Left lobe of liver (tissue), 2 donors: Measurements from ENCODE around the gene MADD. TPM values are rescaled to one million over a fixed set of nuclear protein-coding genes. Genes with fewer than 3 reads are reported as not detected.

Experiments
- ATAC-seq: fragments of 200-7000 bp; cut with Tn5 transposase; one replicate; pipeline ENCODE4 v1.9.1; 2020; ENCODE audit warnings: mild to moderate bottlenecking, moderate library complexity
- DNase-seq: peaks from one replicate; pipeline ENCODE4 v3.0.0-alpha.2; 2020; ENCODE audit warnings: low spot score
- total RNA-seq: library from RNA; stranded (reverse); gene quantifications from one replicate; pipeline ENCODE4 v1.2.1, GENCODE V29; 2021
- donor health status: DM: no; HTN: no; CAD: no; lungs with moderate emphysema.
- donor health status: DM: no; HTN: yes; CAD: no.

Gene MADD
- 24.4 TPM for total RNA-seq

DNA sequence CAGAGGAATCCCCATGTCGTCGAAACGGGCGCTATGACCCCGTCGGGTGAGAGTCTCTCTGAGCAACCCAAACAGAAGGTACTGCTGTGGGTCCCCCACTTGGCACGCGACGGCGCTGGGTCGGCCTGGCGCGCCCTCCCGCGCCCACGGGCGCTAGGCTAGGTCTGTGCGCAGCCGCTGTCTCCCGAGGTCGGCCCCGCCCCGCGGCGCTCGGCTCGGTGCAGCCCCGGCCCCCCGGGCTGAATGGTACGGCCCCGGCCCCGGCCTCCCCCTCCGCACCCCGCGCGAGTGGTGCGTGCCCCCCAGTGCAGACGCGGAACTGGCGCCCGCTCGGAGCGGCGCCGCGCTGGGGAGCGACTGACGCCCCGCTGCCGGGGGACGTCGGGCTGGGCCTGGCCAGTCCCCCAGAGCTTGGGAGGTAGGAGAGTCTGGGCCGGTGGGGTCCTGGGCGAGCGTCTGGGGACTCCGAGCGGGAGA lies at the start of gene MADD:
MADD (plus strand) TSS at position 305 of the 477 bp plus-strand sequence.
- DNase-seq (peak; percentile 91), ATAC-seq (peak; percentile 87)

DNA sequence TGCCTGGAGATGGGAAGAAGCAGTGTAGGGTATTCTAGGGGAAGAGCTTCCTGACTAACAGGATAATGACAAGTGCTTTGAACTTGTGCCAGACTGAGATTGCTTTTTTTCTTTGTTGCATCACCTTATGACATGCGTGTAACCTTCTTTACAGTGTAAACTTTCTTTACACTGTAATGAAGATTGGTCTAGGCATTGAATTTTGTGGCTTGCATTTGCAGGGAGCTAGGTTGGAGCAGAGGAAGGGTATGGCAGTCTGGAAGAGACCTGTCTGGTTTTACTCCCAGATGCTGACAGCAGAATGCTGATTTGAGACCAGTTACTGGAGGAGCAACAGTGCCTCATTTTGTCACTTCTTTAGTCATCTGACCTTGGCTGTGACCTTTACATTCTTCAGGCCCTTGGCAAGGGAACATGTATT lies 49.5 kb upstream of the MADD start:
- no peak for ATAC-seq

DNA sequence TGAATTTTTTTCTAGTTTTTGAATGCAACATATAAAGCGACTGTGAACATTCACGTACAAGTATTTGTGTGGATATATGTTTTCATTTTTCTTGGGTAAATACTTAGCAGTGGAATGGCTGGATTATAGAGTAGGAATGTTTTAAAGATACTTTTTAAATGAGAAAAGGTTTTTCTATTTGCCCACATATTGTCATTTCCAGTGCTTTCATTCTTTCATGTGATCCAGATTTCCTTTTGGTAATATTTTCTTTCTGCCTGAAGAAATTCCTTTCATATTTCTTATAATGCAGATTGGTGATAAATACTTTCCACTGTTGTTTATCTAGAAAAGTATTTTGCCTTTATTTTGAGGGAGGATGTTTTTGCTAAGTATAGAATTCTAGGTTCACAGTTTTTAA lies 47.2 kb upstream of the MADD start:
- no peak for DNase-seq
- no peak for ATAC-seq

More for the DNA sequence above, 49.5 kb upstream of the MADD start:
- no peak for DNase-seq

DNA sequence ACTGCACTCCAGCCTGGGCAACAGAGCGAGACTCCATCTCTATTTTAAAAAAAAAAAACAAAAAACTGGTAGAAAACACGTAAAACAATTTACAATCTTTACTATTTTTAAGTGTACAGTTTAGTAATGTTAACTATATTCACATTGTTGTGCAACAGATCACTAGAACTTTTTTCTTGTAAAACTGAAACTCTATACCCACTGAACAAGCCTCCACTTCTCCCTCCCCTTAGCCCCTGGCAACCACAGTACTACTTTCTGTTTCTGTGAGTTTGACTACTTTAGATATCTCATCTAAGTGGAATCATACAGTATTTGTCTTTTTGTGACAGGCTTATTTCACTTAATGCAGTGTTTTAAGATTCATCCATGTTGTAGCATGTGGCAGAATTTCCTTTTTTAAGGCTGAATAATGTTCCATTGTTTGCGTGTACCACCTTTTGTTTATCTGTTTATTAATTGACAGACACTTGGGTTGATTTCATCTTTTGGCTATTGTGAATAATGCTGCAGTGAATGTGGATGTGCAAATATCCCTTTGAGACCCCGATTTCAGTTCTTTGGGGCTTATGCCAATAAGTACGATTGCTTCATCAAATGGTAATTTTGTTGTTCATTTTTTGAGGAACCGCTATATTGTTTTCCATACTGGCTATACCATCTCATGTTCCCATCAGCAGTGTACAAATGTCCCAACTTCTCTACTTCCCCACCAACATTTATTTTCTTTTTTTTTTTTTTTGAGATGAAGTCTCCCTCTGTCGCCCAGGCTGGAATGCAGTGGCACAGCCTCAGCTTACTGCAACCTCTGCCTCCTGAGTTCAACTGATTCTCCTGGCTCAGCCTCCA lies 44.2 kb upstream of the MADD start:
- ATAC-seq (no peak), DNase-seq (no peak)

DNA sequence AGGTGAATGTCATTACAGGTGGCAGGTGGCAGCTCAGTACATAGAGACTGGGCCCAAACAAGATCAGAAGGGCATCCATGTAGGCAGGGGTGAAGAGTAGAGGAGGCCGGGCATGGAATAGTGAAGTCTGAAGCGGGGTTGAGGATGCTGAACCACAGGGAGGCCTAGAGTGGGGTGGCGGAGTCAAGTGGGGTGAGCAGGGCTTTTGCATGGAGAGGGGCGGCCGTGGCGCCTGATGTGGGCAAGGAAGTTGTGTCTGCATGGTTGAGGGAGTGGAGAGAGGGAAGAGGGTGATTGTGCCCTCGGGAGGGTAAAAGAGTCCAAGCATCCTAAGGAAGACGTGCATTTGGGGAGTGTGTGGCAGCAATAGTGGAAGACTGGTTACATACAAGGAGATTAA lies 40.8 kb upstream of the MADD start:
- DNase-seq (no peak), ATAC-seq (no peak)

DNA sequence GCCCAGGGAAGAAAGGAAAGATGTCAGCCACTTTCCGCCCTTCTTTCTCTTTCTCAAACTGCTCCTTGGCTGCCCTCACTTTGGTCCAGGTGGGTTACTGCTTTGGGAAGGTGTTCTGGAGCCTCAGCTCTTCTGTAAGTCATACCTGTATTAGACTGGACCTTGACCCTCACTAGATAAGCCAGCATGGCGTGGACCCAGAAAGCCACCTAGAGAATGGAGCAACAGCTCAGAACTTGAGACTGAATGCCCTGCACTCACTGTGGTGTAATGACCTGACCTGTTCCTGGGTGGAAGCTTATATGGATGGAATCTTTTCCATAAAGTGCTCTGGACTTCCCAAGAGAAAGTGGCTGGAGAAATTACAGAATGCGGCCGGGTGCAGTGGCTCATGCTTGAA lies 36.9 kb upstream of the MADD start:
- DNase-seq (peak; percentile 81), ATAC-seq (peak; percentile 64)

DNA sequence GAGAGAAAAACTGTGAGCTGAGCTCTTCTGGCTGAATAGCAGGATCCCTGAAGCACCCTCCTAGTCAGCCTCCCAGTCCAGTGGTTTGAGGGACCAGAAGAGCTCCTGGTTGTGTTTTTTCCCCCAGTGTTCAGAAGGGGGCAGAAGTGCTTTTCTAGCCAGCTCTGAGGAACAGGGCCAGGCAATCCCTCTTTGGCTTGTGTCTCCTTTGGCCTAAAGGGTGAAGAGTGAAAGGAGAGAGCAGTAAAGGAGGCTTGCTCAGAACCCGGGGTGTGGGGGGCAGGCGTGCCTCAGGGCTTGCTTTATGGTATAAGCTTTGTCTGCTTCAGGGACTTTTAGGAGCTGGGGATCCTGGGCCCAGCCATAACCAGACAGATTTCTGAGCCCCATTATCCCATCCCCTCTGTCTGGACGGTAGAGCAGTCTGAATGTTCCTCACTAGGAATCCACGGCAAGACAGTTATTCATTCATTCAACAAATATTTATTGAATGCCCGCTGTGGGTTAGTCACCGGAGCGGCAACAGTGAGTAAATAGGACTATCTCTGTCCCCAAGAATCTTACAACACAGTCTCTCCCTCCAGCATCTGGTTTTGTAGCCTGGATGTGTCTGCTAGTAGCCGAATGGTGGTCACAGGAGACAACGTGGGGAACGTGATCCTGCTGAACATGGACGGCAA lies 35.8 kb upstream of the MADD start:
- DNase-seq (no peak), ATAC-seq (peak; percentile 64)

DNA sequence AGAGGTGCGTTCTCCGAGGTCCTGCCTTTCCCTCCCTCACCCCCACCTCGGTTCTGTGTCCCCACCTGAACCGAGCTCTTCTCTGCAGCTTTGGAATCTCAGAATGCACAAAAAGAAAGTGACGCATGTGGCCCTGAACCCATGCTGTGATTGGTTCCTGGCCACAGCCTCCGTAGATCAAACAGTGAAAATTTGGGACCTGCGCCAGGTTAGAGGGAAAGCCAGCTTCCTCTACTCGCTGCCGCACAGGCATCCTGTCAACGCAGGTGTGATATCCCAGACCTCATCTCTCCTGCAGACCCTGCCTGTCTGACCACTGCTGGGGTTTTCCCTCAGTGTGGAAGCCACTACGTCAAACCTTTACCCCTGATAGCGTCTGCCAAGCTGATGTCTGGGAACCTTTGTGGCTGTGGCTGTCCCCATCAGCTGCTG lies 35.2 kb upstream of the MADD start:
- peak; percentile 91 for DNase-seq
- peak; percentile 77 for ATAC-seq

DNA sequence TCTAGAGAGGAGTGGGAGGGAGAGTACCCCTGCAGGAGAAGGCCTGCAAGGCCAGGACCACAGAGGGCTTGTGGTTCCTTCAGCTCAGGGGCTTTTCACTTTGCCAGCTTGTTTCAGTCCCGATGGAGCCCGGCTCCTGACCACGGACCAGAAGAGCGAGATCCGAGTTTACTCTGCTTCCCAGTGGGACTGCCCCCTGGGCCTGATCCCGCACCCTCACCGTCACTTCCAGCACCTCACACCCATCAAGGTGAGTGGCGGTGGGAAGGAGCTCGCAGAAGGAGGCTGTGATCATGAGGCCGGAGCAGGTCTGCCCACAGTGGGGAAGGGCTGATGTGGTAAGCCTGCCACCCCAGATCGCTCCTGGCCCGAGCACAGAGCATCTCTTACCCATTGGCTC lies 34.8 kb upstream of the MADD start:
- DNase-seq = no peak
- ATAC-seq = peak; percentile 2

DNA sequence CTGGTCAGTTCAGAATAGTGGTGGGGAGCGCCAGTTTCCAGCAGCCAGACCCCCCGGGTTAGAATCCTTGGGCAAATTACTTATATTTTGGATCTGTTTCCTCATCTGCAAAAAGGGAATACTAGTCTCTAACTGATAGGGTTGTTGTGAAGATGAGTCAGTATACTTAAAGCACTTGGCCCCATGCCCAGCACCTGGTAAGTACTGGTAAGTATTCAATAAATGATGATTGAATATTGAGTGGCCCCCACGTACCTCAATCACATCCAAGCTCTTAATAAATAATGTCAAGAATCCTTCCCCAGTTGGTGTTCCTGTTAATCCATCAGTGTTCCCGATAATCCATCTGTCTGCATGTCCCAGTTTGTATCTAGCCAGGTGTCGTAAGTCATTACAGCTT lies 33.5 kb upstream of the MADD start:
- DNase-seq = no peak
- ATAC-seq = no peak

DNA sequence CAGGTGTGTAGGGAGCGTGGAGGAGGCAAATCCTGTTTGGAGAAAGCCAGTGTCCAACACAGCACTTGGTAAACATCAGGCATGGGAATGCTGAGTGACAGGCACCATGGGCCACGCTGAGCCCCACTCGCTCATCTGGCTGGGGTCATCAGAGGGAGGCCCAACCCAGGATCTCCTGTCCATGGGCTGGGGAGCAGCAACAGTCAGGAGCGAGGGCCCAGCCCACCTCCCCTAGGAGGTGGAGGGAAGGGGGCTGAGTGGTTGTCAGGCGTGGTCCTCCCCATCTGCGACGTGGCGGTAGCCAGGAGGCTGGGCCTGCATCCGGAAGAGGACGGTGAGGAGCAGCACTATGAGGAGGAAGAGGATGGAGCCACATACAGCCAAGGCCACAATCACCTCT lies 30.1 kb upstream of the MADD start:
- no peak for ATAC-seq
- no peak for DNase-seq

DNA sequence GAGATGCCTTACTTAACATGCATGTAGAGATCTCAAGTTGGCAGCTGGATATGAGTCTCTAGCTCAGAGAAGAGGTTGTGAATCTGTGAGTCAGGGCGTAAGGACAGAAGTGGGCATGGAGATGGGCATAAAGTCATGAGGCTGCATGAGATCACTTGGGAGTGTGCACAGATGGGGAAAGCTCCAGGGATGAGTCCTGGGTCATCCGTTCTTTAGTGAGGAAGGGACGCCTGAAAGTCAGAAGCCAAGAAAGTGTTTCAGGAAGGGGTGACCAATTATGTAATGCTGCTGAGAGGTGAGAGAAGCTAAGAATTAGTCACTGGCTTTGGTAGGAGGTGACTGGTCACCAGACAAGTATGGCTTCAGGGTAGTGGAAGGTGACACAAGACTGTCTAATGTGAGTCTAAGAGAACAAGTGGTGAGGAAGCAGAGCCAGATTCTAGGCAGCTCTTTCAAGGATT lies 28.1 kb upstream of the MADD start:
- DNase-seq (no peak), ATAC-seq (no peak)

DNA sequence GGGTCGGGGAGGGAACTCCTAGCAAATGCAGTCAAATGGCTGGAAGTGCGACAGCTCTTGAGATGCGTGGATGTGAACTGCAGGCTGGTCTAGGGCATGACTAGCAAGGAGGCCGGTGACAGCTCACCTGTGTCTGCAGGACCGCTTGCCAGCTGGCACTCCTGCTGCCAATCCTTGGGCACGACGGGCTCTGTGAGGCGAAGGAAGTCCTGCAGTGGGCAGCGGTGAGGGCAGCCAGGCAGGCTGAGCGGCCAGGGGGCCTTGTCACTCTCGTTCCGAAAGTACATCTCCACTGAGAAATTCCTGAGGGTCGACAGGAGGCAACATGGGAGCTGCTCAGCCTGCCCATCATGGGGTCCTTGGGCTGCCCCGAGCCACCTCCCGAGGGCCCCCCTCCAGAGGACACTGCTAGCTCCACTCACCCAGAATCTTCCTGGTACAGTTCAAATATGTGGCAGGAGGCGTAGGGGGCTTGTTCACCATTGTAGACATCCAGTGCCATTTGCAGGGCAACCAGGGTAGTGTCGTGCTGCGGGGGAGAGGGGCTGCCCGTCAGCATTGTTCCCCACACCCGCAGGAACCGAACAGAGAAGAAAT lies 27.2 kb upstream of the MADD start:
- ATAC-seq (no peak), DNase-seq (no peak)

DNA sequence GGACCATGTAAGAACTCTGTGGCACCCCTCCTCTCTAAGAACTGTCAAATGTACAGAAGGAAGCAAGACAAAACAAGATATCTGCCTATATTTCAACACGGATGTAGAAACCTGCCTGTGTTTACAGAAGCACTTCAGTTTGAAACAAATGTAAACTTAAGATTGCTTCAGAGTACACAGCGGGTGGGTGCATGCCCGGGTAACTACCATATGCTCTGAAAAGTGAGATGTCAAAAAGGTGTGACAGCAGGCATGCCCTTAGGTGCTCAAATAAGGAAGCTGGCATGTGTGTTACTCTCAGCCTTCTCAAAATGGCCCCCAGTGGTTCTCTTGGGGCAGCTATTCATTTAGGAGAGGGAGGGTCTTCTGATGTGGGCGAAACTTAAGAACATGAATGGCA lies 26.5 kb upstream of the MADD start:
- ATAC-seq = peak; percentile 54
- DNase-seq = peak; percentile 72

DNA sequence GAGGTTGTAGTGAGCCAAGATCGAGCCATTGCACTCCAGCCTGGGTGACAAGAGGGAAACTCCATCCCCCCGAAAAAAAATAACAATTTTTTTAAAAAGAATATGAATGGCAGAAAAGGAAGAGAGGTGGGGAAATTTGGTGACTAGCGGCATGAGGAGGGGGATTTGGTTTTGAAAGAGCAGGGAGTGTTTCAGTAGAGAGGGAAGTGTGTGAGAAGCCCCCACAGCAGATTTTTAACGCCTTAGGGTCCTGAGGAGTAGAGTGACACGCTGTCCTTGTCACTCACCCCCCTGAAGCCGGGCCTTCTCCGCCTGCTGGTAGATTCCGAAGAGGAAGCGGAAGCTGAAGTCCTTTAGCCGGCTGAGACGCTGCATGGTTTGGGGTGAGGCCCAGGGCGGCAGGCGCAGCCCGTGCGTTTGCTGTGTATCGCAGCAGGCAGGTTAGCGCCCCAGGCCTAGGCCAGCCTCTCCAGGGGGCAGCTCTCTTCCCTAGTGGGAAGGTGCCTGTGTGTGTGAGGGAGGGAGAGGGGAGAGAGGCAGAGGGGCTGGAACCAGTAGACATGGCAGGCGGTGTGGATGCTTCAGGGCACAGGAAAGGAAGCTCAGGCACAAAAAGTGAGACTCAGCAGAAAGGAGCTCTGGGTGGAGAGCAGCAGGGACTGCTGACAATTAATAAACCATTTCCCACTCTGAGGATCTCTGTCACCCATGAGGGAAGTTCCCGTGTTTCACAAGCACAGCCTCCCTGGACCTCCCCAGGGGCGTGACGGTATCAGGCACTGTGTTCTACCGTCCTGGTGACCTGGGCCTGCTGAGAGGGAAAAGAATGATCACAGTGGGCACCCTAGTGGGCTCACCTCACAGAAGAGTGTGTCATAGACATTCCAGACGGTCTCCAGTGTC lies 25.2 kb upstream of the MADD start:
- ATAC-seq = peak; percentile 7
- no peak for DNase-seq

DNA sequence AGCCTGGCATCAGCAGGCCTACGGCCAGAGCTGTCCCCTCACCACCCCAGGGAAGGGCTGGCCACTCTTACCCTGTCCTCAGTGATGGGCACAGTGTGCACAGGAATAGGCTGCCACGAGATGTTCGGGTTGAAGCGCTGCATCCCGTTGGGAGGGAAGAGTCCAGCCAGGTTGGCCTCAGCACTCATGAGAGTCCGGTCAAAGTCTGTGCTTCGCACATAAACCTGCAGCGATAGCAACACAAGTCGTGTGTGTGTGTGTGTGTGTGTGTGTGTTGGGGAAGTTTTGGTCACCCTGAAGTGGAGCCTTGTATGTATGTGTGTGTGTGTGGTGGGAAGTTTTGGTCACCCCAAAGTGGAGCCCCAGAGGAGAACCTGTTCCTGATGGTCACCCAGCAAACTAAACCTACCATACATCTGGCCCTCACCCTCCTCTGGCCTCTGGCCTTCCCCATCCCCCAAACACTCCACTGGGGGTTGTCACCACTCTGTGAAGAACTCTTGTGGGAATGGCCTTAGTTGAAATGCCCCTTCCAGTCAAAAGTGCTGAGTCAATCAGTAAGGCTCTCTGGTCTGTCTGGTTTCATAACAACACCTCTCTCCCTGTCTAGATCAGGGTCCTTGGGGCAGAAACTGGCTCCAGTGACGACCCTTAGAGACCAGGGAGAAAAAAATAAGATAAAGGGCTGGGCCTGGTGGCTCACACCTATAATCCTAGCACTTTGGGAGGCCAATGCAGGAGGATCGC lies 24.1 kb upstream of the MADD start:
- peak; percentile 88 for DNase-seq

DNA sequence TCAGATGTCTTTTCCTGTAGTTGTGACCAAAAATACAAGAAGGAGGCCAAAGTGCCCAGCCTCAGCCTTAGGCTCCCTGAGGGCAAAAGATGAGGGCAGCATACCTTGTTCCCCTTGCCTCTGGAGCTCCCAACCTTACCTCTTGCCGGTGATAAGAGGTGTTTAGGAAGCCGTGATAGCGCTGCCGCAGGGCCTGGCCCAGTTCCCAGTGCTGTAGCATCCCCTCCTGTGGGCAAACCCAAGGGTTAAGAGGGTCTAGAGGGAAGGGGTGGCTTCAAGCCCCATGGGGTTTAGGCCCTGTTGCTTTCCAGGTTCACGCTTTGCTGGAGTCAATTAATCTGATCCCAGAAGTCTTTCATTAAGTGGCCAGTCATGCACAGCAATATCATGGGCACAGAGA lies 22.4 kb upstream of the MADD start:
- no peak for DNase-seq
- ATAC-seq = no peak

More for the DNA sequence above, 24.1 kb upstream of the MADD start:
- peak; percentile 68 for ATAC-seq

DNA sequence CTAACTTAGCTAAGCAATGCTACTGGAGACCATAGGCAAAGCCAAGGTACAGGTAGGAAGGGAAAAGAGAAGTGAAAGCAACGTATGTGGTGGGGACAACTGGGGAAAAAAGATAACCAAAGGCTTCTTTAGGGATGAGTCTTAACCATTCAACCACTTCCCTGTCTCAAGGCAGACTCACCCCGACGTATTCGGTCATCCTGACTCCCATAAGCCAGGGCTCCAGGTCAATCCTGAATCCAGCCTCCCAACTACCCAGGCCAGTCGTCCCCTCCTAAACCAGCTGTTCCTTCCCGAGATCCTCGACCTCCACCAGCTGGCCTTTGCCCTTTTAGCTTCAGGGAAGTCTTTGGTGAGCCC lies 21.6 kb upstream of the MADD start:
- no peak for DNase-seq
- peak; percentile 27 for ATAC-seq

DNA sequence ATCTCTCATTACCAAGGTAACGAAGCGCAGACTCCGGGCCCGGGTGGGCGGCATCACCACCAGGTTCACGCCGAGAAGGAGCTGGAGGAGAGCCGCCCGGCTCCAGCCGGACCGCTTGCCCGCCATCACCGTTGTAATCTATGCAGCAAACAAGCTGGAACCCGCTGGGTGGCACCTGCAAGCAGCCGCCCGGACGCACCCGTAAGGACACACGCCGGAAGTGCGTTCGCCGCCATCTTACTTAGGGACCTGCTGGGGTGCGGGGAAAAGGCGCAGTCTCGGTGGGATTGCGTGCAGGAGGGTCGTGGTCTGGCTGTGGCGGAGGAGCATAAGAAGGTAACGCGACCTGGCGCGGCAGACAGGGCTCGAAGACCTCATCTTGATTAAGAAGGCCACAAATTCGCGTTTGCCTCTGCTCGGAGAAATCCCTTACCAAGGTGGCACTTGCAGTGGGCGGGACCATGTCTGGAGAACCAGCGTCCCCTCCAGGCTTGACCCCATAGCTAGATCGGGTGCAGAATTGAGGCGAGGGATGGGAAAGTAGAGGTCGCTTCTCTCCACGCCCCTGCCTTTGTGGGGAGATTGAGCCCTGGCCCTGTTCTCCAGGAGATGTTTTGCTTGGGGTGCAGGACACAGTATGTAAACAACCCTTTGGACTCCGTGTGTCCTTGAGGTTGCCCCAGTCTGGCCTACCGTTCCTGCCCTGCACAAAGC lies 21.1 kb upstream of the MADD start, which contains the start of gene ACP2:
ACP2 (minus strand) TSS at position 151 of the 714 bp plus-strand sequence; CDS start at position 126, 25 bp downstream.
- ATAC-seq (peak; percentile 84), DNase-seq (peak; percentile 90)
